WI38 (cell line): ENCODE measurements around the gene STIM1.

Source experiments
- H3K4me3 ChIP-seq: 2 replicates; pipeline ENCODE4 v1.5.1; 2011; ENCODE audit warnings: low read depth, mild to moderate bottlenecking, control low read depth, low read length
- TF ChIP-seq, protein P1 (sequence below): IDR thresholded peaks from 2 replicates; pipeline ENCODE4 v1.5.1; 2012; ENCODE audit warnings: low read depth, mild to moderate bottlenecking, control low read depth, low read length

The STIM1 gene

DNA sequence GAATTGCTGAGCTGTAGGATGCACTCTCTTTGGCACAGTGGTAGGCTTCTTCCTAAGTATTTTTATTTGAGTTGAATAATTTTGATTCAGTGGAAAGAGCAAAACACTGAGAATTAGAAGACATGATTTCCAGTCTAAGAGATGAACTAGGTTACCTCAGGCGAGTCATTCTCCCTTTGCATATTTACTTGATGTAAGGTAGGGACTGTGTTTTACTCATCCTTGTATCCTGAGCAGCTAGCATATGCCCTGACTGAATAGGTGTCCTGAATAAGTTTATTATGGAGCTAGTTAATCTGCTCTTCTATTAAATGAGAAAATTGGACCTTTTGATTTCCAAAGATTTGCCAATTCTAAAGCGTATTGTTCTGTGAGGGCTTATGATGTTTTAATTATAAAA, 50.7 kb downstream of the STIM1 start:
- TF ChIP-seq, protein P1, sequence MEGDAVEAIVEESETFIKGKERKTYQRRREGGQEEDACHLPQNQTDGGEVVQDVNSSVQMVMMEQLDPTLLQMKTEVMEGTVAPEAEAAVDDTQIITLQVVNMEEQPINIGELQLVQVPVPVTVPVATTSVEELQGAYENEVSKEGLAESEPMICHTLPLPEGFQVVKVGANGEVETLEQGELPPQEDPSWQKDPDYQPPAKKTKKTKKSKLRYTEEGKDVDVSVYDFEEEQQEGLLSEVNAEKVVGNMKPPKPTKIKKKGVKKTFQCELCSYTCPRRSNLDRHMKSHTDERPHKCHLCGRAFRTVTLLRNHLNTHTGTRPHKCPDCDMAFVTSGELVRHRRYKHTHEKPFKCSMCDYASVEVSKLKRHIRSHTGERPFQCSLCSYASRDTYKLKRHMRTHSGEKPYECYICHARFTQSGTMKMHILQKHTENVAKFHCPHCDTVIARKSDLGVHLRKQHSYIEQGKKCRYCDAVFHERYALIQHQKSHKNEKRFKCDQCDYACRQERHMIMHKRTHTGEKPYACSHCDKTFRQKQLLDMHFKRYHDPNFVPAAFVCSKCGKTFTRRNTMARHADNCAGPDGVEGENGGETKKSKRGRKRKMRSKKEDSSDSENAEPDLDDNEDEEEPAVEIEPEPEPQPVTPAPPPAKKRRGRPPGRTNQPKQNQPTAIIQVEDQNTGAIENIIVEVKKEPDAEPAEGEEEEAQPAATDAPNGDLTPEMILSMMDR, result no peak
- no peak overlapping the region for H3K4me3 ChIP-seq

DNA sequence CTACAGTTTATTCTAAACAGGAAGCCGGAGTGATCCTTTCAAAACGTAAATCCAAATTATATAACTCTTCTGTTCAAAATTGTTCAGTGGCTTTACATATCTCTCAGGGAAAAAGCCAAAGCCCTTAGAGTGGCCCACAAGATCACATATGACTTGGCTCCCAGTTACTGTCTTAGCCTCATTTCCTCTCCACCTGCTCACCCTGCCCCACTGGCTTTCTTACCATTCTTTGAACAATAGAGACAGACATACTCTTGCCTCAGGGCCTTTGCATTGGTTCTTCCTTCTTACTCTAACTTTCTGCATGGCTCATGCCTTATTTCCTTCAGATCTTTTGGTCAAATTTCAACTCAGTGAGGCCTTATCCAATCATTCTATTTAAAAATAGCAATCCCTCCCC, 52.1 kb downstream of the STIM1 start:
- H3K4me3 ChIP-seq, result no peak overlapping the region
- TF ChIP-seq, protein P1, result no peak

DNA sequence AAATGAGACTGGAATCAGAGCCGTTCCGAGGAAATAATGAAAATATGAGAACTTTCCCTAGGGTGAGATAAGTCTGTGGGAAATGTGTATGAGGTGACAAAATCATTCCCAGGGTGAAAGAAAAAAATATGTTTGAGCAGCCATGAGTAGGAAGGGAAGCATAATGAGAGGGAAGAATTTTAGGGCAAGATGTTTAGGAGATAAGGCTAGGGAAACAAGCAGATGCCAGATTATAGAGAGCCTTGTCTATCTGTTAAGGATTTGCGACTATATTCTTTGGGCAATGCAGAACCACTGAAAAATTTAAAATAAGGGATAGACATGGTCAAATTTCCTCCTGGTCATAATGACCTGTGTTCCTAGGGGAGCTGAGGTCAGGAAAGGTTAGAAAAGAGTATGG, 54.4 kb downstream of the STIM1 start:
- no peak overlapping the region for H3K4me3 ChIP-seq
- TF ChIP-seq, protein P1, result no peak

DNA sequence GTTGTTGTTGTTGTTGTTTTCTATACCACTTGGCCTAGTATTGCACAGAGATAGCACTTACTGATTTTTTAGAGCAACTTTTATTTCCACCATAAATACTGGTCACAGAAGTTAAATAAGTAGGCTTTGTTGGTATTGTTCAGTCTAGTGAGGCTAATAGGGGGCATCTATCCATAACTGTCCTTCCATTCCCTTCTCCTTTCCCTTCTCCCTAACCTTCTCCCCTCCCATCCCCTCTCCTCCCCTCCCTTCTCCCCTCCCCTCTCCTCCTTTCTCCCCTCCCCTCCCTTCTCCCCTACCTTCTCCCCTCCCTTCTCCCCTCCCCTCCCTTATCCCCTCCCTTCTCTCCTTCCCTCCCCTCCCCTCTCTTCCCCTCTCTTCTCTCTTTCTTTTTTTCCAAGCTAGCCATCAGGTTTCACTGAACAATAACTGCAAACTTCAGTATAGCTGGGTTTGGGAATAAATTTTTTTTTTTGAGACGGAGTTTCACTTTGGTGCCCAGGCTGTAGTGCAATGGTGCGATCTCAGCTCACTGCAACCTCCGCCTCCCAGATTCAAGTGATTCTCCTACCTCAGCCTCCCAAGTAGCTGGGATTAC, 56.5 kb downstream of the STIM1 start:
- TF ChIP-seq, protein P1, result no peak
- H3K4me3 ChIP-seq, result no peak overlapping the region

DNA sequence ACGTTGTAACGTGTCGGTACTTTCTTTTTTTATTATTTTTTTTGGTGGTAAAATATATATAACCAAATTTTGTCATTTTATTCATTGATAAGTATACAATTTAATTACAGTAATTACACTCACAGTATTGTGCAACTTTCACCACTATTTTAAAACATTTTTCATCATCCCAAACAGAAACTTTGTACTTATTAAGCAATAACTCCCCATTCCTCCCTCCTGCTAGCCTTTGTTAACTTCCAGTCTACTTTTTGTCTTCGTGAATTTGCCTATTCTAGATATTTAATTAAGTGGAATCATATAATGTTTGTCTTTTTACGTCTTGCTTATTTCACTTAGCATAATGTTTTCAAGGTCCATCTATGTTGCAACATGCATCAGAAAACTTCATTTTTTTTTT, 58.5 kb downstream of the STIM1 start:
- TF ChIP-seq, protein P1, result no peak
- H3K4me3 ChIP-seq, result no peak overlapping the region

DNA sequence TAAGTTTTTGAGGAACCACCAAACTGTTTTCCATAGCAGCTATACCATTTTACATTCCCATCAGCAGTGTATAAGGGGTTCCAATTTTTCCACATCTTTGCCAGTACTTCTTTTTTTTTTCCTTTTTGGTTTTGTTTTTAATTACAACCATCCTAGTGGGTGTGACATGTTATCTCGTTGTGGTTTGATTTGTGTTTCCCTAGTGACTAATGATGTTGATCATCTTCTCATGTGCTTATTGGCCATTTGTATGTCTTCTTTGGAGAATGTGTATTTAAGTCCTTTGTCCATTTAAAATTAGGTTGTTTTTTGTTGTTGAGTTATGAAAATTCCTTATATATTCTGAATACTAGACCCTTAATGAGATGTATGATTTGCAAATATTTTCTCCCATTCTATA, 59.3 kb downstream of the STIM1 start:
- no peak overlapping the region for H3K4me3 ChIP-seq
- TF ChIP-seq, protein P1, result no peak

DNA sequence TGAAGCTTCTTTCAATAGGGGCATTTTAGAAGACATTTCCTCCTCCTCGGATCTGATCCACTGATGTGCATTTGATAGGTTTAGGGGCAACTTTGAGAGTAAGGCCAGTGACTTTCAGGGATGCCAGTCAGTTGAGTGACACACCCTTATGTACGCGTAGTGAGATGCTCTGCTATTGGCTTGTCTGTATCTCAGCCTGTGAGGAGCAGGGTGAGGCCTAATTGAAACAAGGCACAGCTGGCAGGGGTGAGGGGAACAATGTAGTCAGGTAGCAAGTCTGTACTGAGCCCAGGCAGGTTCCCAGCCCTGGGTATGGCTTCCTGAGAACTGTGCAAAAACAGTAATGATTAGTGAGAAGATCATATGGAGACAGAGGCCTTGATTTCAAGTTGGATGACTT, 61.5 kb downstream of the STIM1 start:
- H3K4me3 ChIP-seq, result no peak overlapping the region
- TF ChIP-seq, protein P1, result no peak
